Activated CD4-positive, alpha-beta T cell treated with anti-CD3 and anti-CD28 coated beads, Interleukin-2, amount 50 U/mL, for 24 hours (primary cell): ENCODE measurements around the gene CD99L2.
"Not testable (repeated sequence)": the region's sequence is repeated elsewhere in the genome, so short reads cannot be mapped to it uniquely, and the experiment has no call there.

ENCODE experiments used
- DNase-seq, 2 donors: peaks; one replicate each; pipeline ENCODE4 v3.0.0-alpha.2; 2020; ENCODE audit warnings: low read depth in 1 of 2, low spot score in 1 of 2

CD99L2 gene

GRCh38 chrX:150897421-150898320, 797 bp downstream of the CD99L2 start:
- peak in 1 of 2 donors; percentile 12 for DNase-seq

DNA sequence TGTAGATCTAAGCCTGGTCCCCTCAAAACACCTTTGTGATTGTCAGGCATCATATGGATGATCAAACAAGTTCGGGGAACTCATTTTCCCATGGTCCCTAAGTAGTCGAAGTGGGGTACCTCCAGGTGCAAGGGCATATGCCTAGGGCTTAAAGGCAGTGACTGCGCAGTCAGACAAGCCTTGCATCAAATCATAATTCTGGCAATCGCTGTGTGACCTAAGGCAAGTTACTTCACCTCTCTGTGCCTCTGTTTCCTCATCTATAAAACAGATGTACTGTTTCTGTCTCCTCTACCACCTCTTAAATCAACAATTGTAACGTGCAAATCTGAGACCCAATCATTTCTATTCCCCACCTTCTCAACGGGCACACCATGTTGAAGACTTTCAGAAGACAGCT, 1.8 kb downstream of the CD99L2 start:
- no peak for DNase-seq

DNA sequence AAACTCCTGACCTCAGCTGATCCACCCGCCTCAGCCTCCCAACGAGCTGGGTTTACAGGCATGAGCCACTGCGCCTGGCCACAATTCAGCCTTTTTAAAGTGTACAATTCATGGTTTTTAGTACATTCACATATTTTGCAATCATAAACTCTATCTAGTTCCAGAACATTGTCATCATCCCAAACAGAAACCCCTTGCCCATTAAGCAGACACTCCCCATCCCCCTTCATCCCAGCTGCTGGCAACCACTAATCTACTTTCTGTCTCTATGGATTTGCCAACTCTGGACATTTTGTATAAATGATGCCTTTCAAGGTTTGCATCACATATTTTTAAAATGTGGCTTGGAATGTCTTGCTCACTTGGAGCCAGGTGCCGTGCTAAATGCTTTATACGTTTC, 4.5 kb downstream of the CD99L2 start:
- DNase-seq, result no peak

DNA sequence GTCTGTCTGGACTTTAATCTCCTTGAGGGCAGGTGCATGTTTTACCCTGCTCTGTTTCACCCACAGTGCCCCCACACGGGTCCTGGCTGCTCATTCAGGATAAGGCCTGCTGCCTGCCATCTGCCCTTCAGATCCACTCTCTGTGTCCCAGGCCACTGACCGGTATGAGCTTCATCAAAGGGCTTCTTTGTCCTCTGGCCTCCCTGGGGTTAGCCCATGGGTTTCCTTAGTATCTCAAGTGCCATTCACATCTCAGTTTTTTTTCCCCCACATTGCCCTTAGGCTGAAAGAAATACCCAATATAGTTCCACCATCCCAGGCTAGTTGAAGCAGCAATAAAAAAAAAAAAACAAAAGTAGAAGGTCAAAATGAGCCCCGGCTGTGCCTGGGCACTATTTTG, 9.3 kb downstream of the CD99L2 start:
- no peak for DNase-seq

DNA sequence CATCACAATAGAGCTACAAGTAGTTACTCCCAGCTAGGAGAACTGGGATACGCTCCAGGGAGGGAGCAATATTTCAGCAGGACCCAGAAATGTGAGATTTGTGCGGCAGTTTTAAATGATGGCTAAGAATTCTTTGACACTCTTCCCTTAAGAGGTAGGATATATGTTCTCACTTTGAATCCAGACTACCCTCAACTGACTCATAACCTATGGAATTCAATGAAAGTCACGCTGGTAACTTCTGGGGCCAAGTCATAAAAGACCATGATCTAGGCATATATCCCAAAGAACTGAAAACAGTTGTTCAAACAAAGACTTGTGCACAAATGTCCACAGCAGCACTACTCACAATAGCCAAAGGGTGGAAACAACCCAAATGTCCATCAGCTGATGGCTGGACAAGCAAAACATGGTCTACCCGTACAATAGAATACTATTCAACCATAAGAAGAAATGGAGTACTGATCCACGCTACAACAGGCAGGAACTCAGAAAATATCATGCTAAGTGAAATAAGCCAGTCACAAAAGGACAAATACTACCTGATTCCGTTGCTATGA, 10.5 kb downstream of the CD99L2 start:
- DNase-seq, result no peak

DNA sequence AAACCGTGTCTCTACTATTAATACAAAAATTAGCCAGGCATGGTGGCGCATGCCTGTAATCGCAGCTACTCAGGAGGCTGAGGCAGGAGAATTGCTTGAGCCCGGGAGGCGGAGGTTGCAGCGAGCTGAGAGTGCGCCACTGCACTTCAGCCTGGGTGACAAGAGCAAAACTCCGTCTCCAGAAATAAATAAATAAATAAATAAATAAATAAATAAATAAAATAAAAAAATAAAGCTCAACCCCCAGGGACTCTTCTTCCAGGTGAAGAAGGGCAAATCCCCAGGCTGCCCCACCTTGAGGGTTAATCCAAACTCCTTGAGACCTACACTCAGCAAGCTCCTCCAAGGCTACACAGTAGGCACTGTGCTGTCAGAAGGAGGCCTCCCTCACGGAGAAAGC, 11.2 kb downstream of the CD99L2 start:
- DNase-seq, result not testable (repeated sequence)

DNA sequence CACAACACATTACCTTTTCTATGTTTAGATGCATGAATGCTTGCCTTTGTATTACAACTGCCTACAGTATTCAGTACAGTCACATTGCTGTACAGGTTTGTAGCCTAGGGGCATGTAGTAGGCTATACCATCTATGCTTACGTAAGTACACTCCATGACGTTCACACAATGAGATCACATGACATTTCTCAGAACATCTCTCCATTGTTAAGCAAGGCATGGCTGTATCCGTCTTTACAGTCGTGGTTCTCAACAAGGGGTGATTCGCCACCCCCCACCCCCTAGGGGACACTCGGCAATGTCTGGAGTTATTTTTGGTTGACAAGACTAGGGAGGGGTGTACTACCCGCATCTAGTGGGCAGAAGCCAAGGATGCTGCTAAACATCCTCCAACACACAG, 12.1 kb downstream of the CD99L2 start:
- DNase-seq, result no peak

DNA sequence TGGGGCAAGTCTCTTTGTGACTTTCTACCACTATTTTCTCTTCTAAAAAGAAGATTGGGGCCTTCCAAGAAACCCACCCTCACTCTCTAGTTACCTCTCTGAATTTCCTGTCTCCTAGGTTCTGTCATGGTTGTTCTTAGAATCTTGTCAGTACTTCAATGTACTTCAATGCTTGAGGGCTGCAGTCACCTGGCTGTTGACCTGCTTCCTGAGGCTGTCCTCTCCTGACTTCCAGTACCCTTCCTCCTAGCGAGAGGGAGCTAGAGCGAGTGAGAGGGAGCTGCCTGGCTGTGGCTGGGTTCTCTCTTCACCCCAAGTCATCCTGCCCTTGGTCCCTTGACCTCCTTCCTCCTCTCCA, 17.7 kb downstream of the CD99L2 start:
- DNase-seq, result no peak

DNA sequence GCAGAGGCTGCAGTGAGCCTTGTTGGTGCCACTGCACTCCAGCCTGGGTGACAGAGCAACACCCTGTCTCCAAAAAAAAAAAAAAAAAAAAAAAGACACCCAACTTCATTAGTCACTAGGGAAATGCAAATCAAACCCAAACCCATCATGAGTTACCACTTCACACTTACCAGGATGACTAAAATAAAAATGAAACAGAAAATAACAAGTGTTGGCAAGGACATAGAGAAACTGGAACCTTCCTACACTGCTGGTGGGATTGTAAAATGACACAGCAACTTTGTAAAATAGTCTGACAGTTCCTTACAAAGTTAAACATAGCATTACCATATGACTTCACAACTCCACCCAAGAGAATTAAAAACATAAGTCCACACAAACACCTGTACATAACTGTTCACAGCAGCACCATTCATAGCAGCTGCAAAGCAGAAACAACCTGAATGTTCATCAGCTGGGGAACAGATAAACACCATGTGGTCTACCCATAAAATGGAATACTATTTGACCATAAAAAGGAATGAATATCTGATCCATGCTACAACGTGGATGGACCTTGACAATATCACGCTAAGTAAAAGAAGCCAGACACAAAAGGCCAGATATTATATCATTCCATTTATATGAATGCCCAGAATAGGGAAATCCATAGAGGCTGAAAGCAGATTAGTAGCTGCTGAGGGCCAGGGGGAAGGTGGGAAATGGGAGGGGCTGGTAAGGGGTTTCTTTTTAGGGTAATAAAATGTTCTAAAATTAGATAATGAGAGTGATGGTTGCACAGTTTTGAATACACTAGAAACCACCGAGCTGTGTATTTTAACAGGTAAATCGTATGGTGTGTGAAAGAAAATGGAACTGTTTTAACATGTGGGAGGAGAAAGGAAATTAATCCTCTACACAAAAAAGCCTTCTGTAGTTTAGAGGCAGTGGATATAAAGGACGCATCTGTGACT, 18.3 kb downstream of the CD99L2 start:
- DNase-seq, result no peak

DNA sequence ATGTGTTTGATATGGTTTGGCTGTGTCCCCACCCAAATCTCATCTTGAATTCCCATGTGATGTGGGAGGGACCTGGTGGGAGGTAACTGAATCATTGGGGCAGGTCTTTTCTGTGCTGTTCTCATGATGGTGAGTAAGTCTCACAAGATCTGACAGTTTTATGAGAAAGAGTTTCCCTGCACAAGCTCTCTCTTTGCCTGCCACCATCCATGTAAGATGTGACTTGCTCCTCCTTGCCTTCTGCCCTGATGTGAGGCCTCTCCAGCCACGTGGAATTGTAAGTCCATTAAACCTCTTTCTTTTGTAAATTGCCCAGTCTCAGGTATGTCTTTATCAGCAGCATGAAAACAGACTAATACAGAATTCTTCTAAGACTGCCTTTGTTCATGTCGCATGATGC, 22.8 kb downstream of the CD99L2 start:
- DNase-seq, result not testable (repeated sequence)

- no peak for DNase-seq
Observed at GRCh38 chrX:150874448-150874847, 24.0 kb downstream of the CD99L2 start.

- DNase-seq, result no peak
Observed at GRCh38 chrX:150873616-150874015, 24.9 kb downstream of the CD99L2 start.

DNA sequence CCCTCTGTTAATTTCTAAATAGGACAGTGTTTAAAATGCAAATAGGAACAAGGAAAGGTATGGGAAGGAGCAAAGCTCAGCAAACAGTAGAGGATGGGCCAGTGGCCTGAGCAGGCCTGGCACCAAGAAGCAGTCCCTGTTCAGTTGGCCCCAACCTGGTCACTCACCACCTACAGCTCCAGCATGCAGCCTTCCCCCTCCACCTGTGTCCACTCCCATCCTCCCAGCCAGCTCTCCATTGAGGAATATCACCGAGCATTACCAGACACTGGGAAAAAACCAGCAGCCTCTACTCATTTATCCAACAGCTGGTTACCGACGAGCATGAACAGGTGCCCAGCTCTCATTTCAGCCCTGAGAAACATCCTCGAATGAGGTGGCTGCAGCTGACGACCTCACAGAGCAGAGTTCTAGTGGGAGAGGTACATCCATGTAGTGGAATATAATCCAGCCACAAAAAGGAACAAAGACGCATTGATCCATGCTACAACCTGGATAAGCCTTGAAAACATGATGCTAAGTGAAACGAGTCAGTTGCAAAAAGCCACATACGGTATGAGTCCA, 25.6 kb downstream of the CD99L2 start:
- no peak for DNase-seq

DNA sequence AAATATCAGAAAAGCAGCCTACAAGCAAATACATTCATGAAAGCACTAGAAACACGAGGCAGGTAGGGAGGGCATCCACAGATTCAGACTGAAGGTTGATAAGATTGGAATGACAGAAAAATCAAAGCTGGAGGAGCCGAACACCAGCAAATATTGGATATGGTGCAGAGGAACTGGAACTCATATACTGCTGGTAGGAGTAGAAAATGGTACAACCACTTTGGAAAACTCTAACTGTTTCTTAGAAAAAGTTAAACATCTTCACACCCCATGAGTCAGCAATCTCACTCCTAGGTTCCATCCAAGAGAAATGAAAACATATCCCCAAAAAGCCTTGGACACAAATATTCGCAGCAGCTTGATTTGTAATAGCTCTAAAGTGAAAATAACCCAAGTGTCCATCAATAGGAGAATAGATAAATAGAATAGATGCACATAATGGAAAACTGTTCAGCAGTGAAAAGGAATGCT, 27.1 kb downstream of the CD99L2 start:
- no peak for DNase-seq

DNA sequence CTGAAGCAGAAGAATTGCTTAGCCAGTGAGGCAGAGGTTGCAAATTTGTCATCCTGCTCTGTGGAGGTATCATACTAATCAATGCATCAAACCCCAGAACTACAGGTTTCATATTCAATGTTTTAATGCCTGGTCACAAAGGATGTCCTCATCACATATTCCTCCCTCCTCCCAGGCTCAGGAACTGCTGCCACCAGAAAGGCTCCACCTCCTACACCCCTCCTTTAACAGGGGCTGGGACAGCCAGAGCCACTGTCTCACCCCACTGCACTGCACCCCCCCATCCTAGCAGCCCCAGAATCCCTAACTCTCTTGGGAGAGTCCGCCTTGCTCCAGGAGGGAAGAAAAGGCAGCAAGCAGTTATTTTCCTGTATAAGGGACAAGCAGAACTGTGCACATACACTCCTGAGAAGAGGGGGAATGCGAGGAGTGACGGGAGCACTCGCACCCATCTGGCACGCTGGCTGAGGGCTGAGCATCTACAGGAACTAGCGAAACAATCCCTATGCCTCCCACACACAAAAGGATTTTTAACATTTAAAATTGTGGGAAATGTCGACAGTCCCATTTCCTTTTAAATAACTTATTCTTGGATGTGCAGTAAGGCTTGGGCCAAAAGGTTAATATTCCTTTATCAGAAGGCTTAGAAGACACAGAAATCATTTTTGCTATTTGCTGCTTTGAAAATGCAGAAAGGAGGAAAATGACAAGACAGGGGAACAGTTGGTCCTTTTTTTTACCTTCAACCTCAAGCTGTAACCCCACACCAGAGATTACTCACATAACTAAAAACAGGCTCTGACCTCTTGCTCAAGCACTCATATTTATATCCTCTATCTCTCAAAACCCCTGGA, 27.8 kb downstream of the CD99L2 start:
- no peak for DNase-seq

DNA sequence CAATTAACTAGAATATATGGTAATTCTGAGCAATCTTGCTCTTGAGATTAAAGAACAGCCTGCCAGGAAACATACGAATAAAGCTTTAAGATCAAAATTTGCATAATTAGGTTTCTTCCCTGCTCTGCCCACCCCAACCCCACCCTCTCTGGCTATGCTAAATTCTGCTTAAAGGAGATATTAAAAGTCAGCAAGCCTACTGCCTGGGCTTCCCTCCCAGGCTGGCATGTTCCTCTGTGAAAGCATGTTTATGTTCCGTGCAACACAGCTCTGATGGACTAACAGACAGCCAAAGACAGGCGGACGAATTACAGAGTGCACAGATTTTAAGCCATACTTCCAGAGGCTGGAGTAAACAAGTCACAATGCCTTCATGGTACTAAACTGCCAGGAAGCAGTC, 28.4 kb downstream of the CD99L2 start:
- no peak for DNase-seq

DNA sequence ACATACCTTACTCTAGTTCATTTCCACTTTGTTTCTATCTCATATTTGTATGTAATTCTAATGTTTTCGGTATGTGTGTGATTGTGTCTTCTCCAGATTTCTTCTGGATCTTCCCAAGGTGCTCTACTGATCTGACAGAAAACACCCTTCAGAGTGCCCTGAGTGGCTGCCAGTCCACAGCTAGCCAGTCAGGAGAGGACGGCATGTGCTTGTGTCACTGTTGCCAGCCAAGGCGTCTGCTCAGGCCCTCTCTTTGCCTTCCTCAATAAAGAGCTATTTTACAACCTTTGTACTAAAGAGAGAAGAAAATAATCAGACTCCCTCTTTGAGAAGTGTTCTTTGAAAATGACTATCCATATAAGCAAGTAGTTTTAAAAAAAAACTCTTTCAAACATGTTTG, 29.0 kb downstream of the CD99L2 start:
- DNase-seq, result no peak

- DNase-seq, result no peak
Observed at GRCh38 chrX:150868625-150869024, 29.8 kb downstream of the CD99L2 start.

- DNase-seq, result no peak
Observed at GRCh38 chrX:150864127-150864526, 34.3 kb downstream of the CD99L2 start.

- no peak for DNase-seq
Observed at GRCh38 chrX:150863191-150863590, 35.3 kb downstream of the CD99L2 start.
